Right lobe of liver (tissue), 4 donors: ENCODE results near the gene MON1A.

Experiments used
- POLR2A ChIP-seq: fragments of 450-650 bp; IDR thresholded peaks from one replicate; pipeline ENCODE4 v1.6.1; 2017; ENCODE audit warnings: antibody characterized with exemption, mild to moderate bottlenecking
- TF ChIP-seq, protein P1 (sequence below), 4 donors: fragments of 200-600 bp in 3 of 4; fragments of 450-650 bp in 1 of 4; IDR thresholded peaks; one replicate each; pipeline versions ENCODE4 v1.5.1 to v1.8.0; 2016 to 2022; ENCODE audit warnings: antibody characterized with exemption in 4 of 4, mild to moderate bottlenecking in 2 of 4
- donor health status: DM: no; HTN: no; CAD: no.
- donor health status: DM: no; HTN: no; CAD: no.
- donor health status: DM: no; HTN: yes; CAD: no.

DNA sequence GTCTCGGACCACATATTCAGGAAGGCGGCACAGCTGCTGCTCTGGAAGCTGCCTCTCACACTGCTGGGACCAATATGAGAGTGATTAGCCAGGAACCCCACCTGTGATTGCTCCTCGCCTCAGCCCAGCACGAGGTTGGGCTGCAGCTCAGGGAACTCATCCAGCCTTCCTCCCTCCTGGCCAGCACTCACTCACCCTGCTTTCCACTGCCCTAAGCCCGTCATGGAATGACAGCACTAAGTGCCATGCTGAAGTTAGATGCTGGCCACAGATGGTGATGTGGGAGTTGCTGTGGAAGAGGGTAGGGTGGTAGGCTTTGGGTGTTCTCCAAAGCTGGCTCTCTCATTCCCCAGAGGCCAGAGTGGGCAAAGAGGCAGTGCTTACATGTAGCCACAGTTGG lies 33.3 kb downstream of the MON1A start:
- TF ChIP-seq, protein P1, sequence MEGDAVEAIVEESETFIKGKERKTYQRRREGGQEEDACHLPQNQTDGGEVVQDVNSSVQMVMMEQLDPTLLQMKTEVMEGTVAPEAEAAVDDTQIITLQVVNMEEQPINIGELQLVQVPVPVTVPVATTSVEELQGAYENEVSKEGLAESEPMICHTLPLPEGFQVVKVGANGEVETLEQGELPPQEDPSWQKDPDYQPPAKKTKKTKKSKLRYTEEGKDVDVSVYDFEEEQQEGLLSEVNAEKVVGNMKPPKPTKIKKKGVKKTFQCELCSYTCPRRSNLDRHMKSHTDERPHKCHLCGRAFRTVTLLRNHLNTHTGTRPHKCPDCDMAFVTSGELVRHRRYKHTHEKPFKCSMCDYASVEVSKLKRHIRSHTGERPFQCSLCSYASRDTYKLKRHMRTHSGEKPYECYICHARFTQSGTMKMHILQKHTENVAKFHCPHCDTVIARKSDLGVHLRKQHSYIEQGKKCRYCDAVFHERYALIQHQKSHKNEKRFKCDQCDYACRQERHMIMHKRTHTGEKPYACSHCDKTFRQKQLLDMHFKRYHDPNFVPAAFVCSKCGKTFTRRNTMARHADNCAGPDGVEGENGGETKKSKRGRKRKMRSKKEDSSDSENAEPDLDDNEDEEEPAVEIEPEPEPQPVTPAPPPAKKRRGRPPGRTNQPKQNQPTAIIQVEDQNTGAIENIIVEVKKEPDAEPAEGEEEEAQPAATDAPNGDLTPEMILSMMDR (IDR thresholded peaks at IDR 0.05) = no peak
- TF ChIP-seq POLR2A = no peak
